Measurements from ENCODE around the gene HYCC2. TPM values are rescaled to one million over a fixed set of nuclear protein-coding genes. Genes with fewer than 3 reads are reported as not detected.
"Not testable (repeated sequence)": the region's sequence is repeated elsewhere in the genome, so short reads cannot be mapped to it uniquely, and the experiment has no call there.

Gene HYCC2

GRCh38 chr2:201034355-201034754 lies 37.1 kb downstream of the HYCC2 start:
- not testable (repeated sequence) for H3K27me3 ChIP-seq (ENCODE audit: control insufficient read depth in 3 of 3, insufficient read depth in 3 of 3, low read depth in 1 of 3, low read length in 3 of 3); H3K23ac ChIP-seq (ENCODE audit: low read depth, low read length, poor library complexity); H2AK5ac ChIP-seq (ENCODE audit: low read depth, low read length); H2BK12ac ChIP-seq (ENCODE audit: low read length); H2BK5ac ChIP-seq (ENCODE audit: low read length); H3K4me3 ChIP-seq (ENCODE audit: low read length in 2 of 2); H3K14ac ChIP-seq (ENCODE audit: low read length); H3K4ac ChIP-seq (ENCODE audit: low read length); H3K9ac ChIP-seq (ENCODE audit: low read depth, low read length, poor library complexity); H2BK15ac ChIP-seq (ENCODE audit: low read length); H3K79me1 ChIP-seq (ENCODE audit: low read depth, low read length); H4K91ac ChIP-seq (ENCODE audit: low read depth, low read length, poor library complexity); H3K4me1 ChIP-seq (ENCODE audit: control insufficient read depth in 2 of 2, insufficient read depth in 1 of 2, low read depth in 1 of 2, low read length in 2 of 2); H3K9me3 ChIP-seq (replicated peaks in 1 of 2; ENCODE audit: control insufficient read depth in 2 of 2, insufficient read depth in 1 of 2, low read depth in 1 of 2, low read length in 2 of 2); H4K8ac ChIP-seq (ENCODE audit: low read depth, low read length); H2AFZ ChIP-seq (ENCODE audit: low read length); H3K18ac ChIP-seq (ENCODE audit: low read length); H2BK120ac ChIP-seq (ENCODE audit: low read depth, low read length); H3K36me3 ChIP-seq (replicated peaks in 1 of 2; ENCODE audit: control insufficient read depth in 2 of 2, insufficient read depth in 2 of 2, low read length in 2 of 2); H3K4me2 ChIP-seq (ENCODE audit: insufficient read depth, low read length, poor library complexity, severe bottlenecking); DNase-seq (ENCODE audit: low spot score); H3K27ac ChIP-seq (replicated peaks; ENCODE audit: low read length)
- no CpG with 5 or more reads among the region's 2 CpGs for WGBS, 2 donors (ENCODE audit: extremely low coverage in 2 of 2, insufficient read length in 2 of 2, insufficient replicate concordance in 1 of 2)

GRCh38 chr2:201024518-201024917 lies 47.0 kb downstream of the HYCC2 start:
- H2BK15ac ChIP-seq (ENCODE audit: low read length), result no peak overlapping the region
- H3K14ac ChIP-seq (ENCODE audit: low read length), result no peak overlapping the region
- H2BK120ac ChIP-seq (ENCODE audit: low read depth, low read length), result no peak overlapping the region
- no peak overlapping the region for H3K4me3 ChIP-seq (ENCODE audit: low read length in 2 of 2)
- no peaks in the 10 kb centered on the region for H3K4me1 ChIP-seq (ENCODE audit: control insufficient read depth in 2 of 2, insufficient read depth in 1 of 2, low read depth in 1 of 2, low read length in 2 of 2)
- H3K4ac ChIP-seq (ENCODE audit: low read length), result no peak overlapping the region
- no peak overlapping the region for H2BK5ac ChIP-seq (ENCODE audit: low read length)
- H4K91ac ChIP-seq (ENCODE audit: low read depth, low read length, poor library complexity), result no peak overlapping the region
- no peak overlapping the region for H2AFZ ChIP-seq (ENCODE audit: low read length)
- no peak overlapping the region for H3K4me2 ChIP-seq (ENCODE audit: insufficient read depth, low read length, poor library complexity, severe bottlenecking)
- no peaks in the 10 kb centered on the region for H3K27me3 ChIP-seq (ENCODE audit: control insufficient read depth in 3 of 3, insufficient read depth in 3 of 3, low read depth in 1 of 3, low read length in 3 of 3)
- H3K79me1 ChIP-seq (ENCODE audit: low read depth, low read length), result no peaks in the 10 kb centered on the region
- H3K18ac ChIP-seq (ENCODE audit: low read length), result no peak overlapping the region
- peaks cover 0 to 10% of the 10 kb centered on the region in 2 donors for H3K36me3 ChIP-seq (replicated peaks in 1 of 2; ENCODE audit: control insufficient read depth in 2 of 2, insufficient read depth in 2 of 2, low read length in 2 of 2)
- no peak overlapping the region for H2AK5ac ChIP-seq (ENCODE audit: low read depth, low read length)
- no peak overlapping the region for H3K9ac ChIP-seq (ENCODE audit: low read depth, low read length, poor library complexity)
- no peak for DNase-seq (ENCODE audit: low spot score)
- H3K23ac ChIP-seq (ENCODE audit: low read depth, low read length, poor library complexity), result no peak overlapping the region
- peaks cover 2 to 3% of the 10 kb centered on the region in 2 donors for H3K9me3 ChIP-seq (replicated peaks in 1 of 2; ENCODE audit: control insufficient read depth in 2 of 2, insufficient read depth in 1 of 2, low read depth in 1 of 2, low read length in 2 of 2)
- H2BK12ac ChIP-seq (ENCODE audit: low read length), result no peak overlapping the region
- H4K8ac ChIP-seq (ENCODE audit: low read depth, low read length), result no peak overlapping the region
- no peak overlapping the region for H3K27ac ChIP-seq (replicated peaks; ENCODE audit: low read length)

GRCh38 chr2:201021914-201022313 lies 49.6 kb downstream of the HYCC2 start:
- DNase-seq (ENCODE audit: low spot score), result no peak
- no peaks in the 10 kb centered on the region for H3K4me1 ChIP-seq (ENCODE audit: control insufficient read depth in 2 of 2, insufficient read depth in 1 of 2, low read depth in 1 of 2, low read length in 2 of 2)
- peaks cover 0 to 2% of the 10 kb centered on the region in 2 donors for H3K9me3 ChIP-seq (replicated peaks in 1 of 2; ENCODE audit: control insufficient read depth in 2 of 2, insufficient read depth in 1 of 2, low read depth in 1 of 2, low read length in 2 of 2)
- no peak overlapping the region for H3K4me3 ChIP-seq (ENCODE audit: low read length in 2 of 2)
- no peak overlapping the region for H3K4ac ChIP-seq (ENCODE audit: low read length)
- no peak overlapping the region for H3K14ac ChIP-seq (ENCODE audit: low read length)
- no peak overlapping the region for H2AFZ ChIP-seq (ENCODE audit: low read length)
- H3K4me2 ChIP-seq (ENCODE audit: insufficient read depth, low read length, poor library complexity, severe bottlenecking), result no peak overlapping the region
- H4K91ac ChIP-seq (ENCODE audit: low read depth, low read length, poor library complexity), result no peak overlapping the region
- H2AK5ac ChIP-seq (ENCODE audit: low read depth, low read length), result no peak overlapping the region
- H3K9ac ChIP-seq (ENCODE audit: low read depth, low read length, poor library complexity), result no peak overlapping the region
- no peak overlapping the region for H3K23ac ChIP-seq (ENCODE audit: low read depth, low read length, poor library complexity)
- no peak overlapping the region for H3K27ac ChIP-seq (replicated peaks; ENCODE audit: low read length)
- H4K8ac ChIP-seq (ENCODE audit: low read depth, low read length), result no peak overlapping the region
- no peaks in the 10 kb centered on the region for H3K79me1 ChIP-seq (ENCODE audit: low read depth, low read length)
- H2BK5ac ChIP-seq (ENCODE audit: low read length), result no peak overlapping the region
- no peak overlapping the region for H2BK12ac ChIP-seq (ENCODE audit: low read length)
- no peak overlapping the region for H2BK120ac ChIP-seq (ENCODE audit: low read depth, low read length)
- no peak overlapping the region for H2BK15ac ChIP-seq (ENCODE audit: low read length)
- H3K18ac ChIP-seq (ENCODE audit: low read length), result no peak overlapping the region
- H3K27me3 ChIP-seq (ENCODE audit: control insufficient read depth in 3 of 3, insufficient read depth in 3 of 3, low read depth in 1 of 3, low read length in 3 of 3), result no peaks in the 10 kb centered on the region
- peaks cover under 1 to 10% of the 10 kb centered on the region in 2 donors for H3K36me3 ChIP-seq (replicated peaks in 1 of 2; ENCODE audit: control insufficient read depth in 2 of 2, insufficient read depth in 2 of 2, low read length in 2 of 2)

Small RNAs within 50 kb of the gene (small RNA-seq; reads per million reads assigned to genes)
- gene RNU6-1206P (ENCODE audit: insufficient read depth), result not detected

Data from neuronal stem cell (in vitro differentiated cells).